Measurements from ENCODE around the gene ALOX12.
"Not testable (repeated sequence)": the region's sequence is repeated elsewhere in the genome, so short reads cannot be mapped to it uniquely, and the experiment has no call there.

Gene ALOX12

GRCh38 chr17:6995500-6996255, at the start of gene ALOX12:
TSS of gene ALOX12 (plus strand) at chr17:6996049. CDS start at chr17:6996118, 69 bp downstream.
- DNase-seq: no peak

- DNase-seq: no peak
These were observed 48.1 kb upstream of the ALOX12 start for GRCh38 chr17:6947745-6948144.

GRCh38 chr17:6948562-6948961, 47.3 kb upstream of the ALOX12 start:
- DNase-seq: no peak

GRCh38 chr17:6948976-6949375, 46.9 kb upstream of the ALOX12 start:
- no peak for DNase-seq

- DNase-seq: not testable (repeated sequence)
These were observed 44.9 kb upstream of the ALOX12 start for GRCh38 chr17:6950938-6951337.

GRCh38 chr17:6953689-6954088, 42.2 kb upstream of the ALOX12 start:
- DNase-seq: no peak

GRCh38 chr17:6959700-6960099, 36.1 kb upstream of the ALOX12 start:
- no peak for DNase-seq

- no peak for DNase-seq
These were observed 26.5 kb upstream of the ALOX12 start for GRCh38 chr17:6969323-6969726.

GRCh38 chr17:6970992-6971391, 24.9 kb upstream of the ALOX12 start:
- no peak for DNase-seq

GRCh38 chr17:6979440-6979839, 16.4 kb upstream of the ALOX12 start:
- not testable (repeated sequence) for DNase-seq

- DNase-seq: no peak
These were observed 14.4 kb upstream of the ALOX12 start for GRCh38 chr17:6981426-6981825.

GRCh38 chr17:6985266-6985665, 10.6 kb upstream of the ALOX12 start:
- no peak for DNase-seq

- DNase-seq: no peak
These were observed 9.2 kb upstream of the ALOX12 start for GRCh38 chr17:6986676-6987075.

- DNase-seq: no peak
These were observed 6.1 kb upstream of the ALOX12 start for GRCh38 chr17:6989779-6990178.

- DNase-seq: not testable (repeated sequence)
These were observed 2.2 kb upstream of the ALOX12 start for GRCh38 chr17:6993613-6994056.

- no peak for DNase-seq
These were observed 1.7 kb upstream of the ALOX12 start for GRCh38 chr17:6994118-6994598.

GRCh38 chr17:6994666-6995256, 1.1 kb upstream of the ALOX12 start:
- DNase-seq: no peak

GRCh38 chr17:6996256-6997011, 585 bp downstream of the ALOX12 start:
- DNase-seq: no peak

- DNase-seq: no peak
These were observed 1.3 kb downstream of the ALOX12 start for GRCh38 chr17:6997171-6997570.

- DNase-seq: no peak
These were observed 3.1 kb downstream of the ALOX12 start for GRCh38 chr17:6998855-6999508.

- no peak for DNase-seq
These were observed 5.6 kb downstream of the ALOX12 start for GRCh38 chr17:7001318-7001961.

GRCh38 chr17:7002288-7003047, 6.6 kb downstream of the ALOX12 start:
- no peak for DNase-seq

Measured in NCI-H146 (cell line).